Fibroblast of lung (primary cell): ENCODE data around the gene LYPD6B. TPM values are rescaled to one million over a fixed set of nuclear protein-coding genes. Genes with fewer than 3 reads are reported as not detected.

Experiments
- DNase-seq, 2 donors: peaks; one replicate each; pipeline versions ENCODE4 v3.0.0 to v3.0.0-alpha.2; 2010; ENCODE audit warnings: low read depth in 2 of 2
- H2AFZ ChIP-seq: 2 replicates; pipeline ENCODE4 v1.5.1; 2012; ENCODE audit warnings: low read length, control low read depth, inconsistent platforms
- H3K27ac ChIP-seq: 2 replicates; pipeline ENCODE4 v1.5.1; 2011; ENCODE audit warnings: low read length, control low read depth; ENCODE audit not compliant: insufficient read depth
- H3K27me3 ChIP-seq: 2 replicates; pipeline ENCODE4 v1.5.1; 2011; ENCODE audit warnings: mild to moderate bottlenecking, low read length; ENCODE audit not compliant: control insufficient read depth, insufficient read depth
- H3K36me3 ChIP-seq: 2 replicates; pipeline ENCODE4 v1.5.1; 2011; ENCODE audit warnings: low read length; ENCODE audit not compliant: control insufficient read depth, insufficient read depth
- H3K4me1 ChIP-seq: 2 replicates; pipeline ENCODE4 v1.5.1; 2011; ENCODE audit warnings: low read length; ENCODE audit not compliant: control insufficient read depth, insufficient read depth; ENCODE audit errors: extremely low read depth
- H3K4me2 ChIP-seq: 2 replicates; pipeline ENCODE4 v1.5.1; 2011; ENCODE audit warnings: low read length, control low read depth; ENCODE audit not compliant: insufficient read depth; ENCODE audit errors: extremely low read depth
- H3K4me3 ChIP-seq, 4 experiments: fragments of 200-600 bp in 1 of 4; sonication (generic) in 1 of 4; replicated peaks in 1 of 4; 2 replicates each; pipeline ENCODE4 v1.5.1; 2011 to 2016; ENCODE audit warnings: low read length in 4 of 4, low read depth in 3 of 4, mild to moderate bottlenecking in 3 of 4, control low read depth in 2 of 4, inconsistent platforms in 1 of 4, mixed read lengths in 1 of 4; ENCODE audit not compliant: insufficient read depth in 1 of 4; ENCODE audit errors: control extremely low read depth in 1 of 4
- H3K79me2 ChIP-seq: 2 replicates; pipeline ENCODE4 v1.5.1; 2012; ENCODE audit warnings: mild to moderate bottlenecking, low read length, inconsistent platforms; ENCODE audit not compliant: control insufficient read depth, insufficient read depth
- H3K9ac ChIP-seq: 2 replicates; pipeline ENCODE4 v1.5.1; 2011; ENCODE audit warnings: mild to moderate bottlenecking, low read length, control low read depth; ENCODE audit not compliant: insufficient read depth
- H3K9me3 ChIP-seq: 2 replicates; pipeline ENCODE4 v1.5.1; 2012; ENCODE audit warnings: low read depth, low read length; ENCODE audit not compliant: control insufficient read depth, insufficient read depth
- H4K20me1 ChIP-seq: 2 replicates; pipeline ENCODE4 v1.5.1; 2011; ENCODE audit warnings: low read length; ENCODE audit not compliant: control insufficient read depth, insufficient read depth; ENCODE audit errors: extremely low read depth
- EZH2 ChIP-seq: IDR thresholded peaks from 2 replicates; pipeline ENCODE4 v1.5.1; 2012; ENCODE audit warnings: low read length, control low read depth, mild to moderate bottlenecking; ENCODE audit errors: missing control alignments
- polyA plus RNA-seq, 2 donors: library from polyadenylated mRNA; depleted of rRNA in 1 of 2; stranded (reverse) in 1 of 2; unstranded in 1 of 2; fragments of >200 nt; gene quantifications; 2 replicates each; pipeline ENCODE4 v1.2.1, GENCODE V29; 2011 to 2012; ENCODE audit warnings: missing spikeins in 1 of 2
- total RNA-seq: library from RNA; depleted of rRNA; stranded (reverse); fragments of >200 nt; gene quantifications from 2 replicates; pipeline ENCODE4 v1.2.1, GENCODE V29; 2014
- TF ChIP-seq, protein P1 (sequence below), 2 donors: IDR thresholded peaks in 1 of 2; conservative IDR thresholded peaks in 1 of 2; 1 replicate in 1 of 2; 2 replicates in 1 of 2; pipeline ENCODE4 v1.5.1; 2011 to 2012; ENCODE audit warnings: low read length in 2 of 2, control low read depth in 1 of 2, inconsistent platforms in 1 of 2, low read depth in 1 of 2, mild to moderate bottlenecking in 1 of 2

LYPD6B gene
- total and polyA plus RNA-seq, 2 donors (not counting 1 experiment from before 2014, with no cell fraction given) = 0.11 TPM; not detected in 1

DNA sequence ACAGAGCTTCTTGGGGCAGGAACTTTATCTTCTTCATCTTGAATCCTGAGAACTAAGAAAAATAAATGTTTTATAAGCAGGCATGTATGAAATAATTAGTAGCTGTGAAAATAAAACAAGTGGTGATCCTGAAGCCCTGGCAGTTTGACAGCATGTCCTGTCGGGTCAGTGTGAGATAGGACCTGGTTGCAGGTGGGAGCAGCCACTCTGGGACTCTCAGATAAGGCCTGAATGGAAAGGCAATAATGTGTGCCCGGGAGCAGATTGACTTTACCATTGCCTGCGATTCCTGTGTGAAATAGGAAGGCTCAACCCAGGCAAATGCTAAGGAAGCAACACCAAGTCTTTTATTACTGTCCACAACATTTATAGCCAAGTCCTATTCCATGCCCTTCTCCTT lies 132.4 kb downstream of the LYPD6B start:
- H3K4me2 ChIP-seq = no peak overlapping the region
- H3K27me3 ChIP-seq = no peaks in the 10 kb centered on the region
- no peaks in the 10 kb centered on the region for H3K36me3 ChIP-seq
- no peaks in the 10 kb centered on the region for H3K9me3 ChIP-seq
- no peak overlapping the region for H3K9ac ChIP-seq
- H3K4me3 ChIP-seq = no peak overlapping the region
- H3K27ac ChIP-seq = no peak overlapping the region
- no peak for DNase-seq
- H3K4me1 ChIP-seq = no peaks in the 10 kb centered on the region
- no peaks in the 10 kb centered on the region for H4K20me1 ChIP-seq
- no peak overlapping the region for H2AFZ ChIP-seq
- H3K79me2 ChIP-seq = no peaks in the 10 kb centered on the region
- TF ChIP-seq, protein P1, sequence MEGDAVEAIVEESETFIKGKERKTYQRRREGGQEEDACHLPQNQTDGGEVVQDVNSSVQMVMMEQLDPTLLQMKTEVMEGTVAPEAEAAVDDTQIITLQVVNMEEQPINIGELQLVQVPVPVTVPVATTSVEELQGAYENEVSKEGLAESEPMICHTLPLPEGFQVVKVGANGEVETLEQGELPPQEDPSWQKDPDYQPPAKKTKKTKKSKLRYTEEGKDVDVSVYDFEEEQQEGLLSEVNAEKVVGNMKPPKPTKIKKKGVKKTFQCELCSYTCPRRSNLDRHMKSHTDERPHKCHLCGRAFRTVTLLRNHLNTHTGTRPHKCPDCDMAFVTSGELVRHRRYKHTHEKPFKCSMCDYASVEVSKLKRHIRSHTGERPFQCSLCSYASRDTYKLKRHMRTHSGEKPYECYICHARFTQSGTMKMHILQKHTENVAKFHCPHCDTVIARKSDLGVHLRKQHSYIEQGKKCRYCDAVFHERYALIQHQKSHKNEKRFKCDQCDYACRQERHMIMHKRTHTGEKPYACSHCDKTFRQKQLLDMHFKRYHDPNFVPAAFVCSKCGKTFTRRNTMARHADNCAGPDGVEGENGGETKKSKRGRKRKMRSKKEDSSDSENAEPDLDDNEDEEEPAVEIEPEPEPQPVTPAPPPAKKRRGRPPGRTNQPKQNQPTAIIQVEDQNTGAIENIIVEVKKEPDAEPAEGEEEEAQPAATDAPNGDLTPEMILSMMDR (conservative IDR thresholded peaks at IDR 0.05 in 1 of 2, IDR thresholded peaks at IDR 0.05 in 1 of 2; ENCODE audit: low read depth in 1 of 2, low read length in 2 of 2) = no peak
- TF ChIP-seq EZH2 = no peak

DNA sequence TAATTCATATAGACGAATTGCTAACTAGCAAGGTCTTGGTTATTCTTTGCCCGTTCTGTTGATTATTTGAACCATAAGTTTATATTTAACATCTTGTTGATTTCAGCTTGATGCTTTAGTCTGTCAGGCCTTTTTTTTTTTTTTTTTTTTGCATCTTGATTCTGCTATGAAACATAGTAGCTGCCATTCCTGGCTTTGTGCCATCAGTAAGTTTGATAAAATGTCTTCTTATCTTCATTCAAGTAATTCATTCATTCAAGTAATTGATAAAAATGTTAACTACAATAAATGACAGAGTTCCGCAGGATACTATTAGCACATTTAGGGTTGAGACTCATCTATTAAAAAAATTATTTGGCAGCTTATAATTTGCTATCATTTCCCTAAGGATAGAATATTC lies 134.7 kb downstream of the LYPD6B start:
- Histone ChIP-seq H3K9ac (no peak overlapping the region), H3K9me3 (no peaks in the 10 kb centered on the region), H3K4me2 (no peak overlapping the region), H4K20me1 (no peaks in the 10 kb centered on the region), H2AFZ (no peak overlapping the region), H3K27ac (no peak overlapping the region), H3K27me3 (no peaks in the 10 kb centered on the region), H3K36me3 (no peaks in the 10 kb centered on the region), H3K4me1 (no peaks in the 10 kb centered on the region), H3K4me3 (no peak overlapping the region), H3K79me2 (no peaks in the 10 kb centered on the region)
- no peak for DNase-seq
- no peak for TF ChIP-seq EZH2
- TF ChIP-seq, protein P1 (conservative IDR thresholded peaks at IDR 0.05 in 1 of 2, IDR thresholded peaks at IDR 0.05 in 1 of 2; ENCODE audit: low read depth in 1 of 2, low read length in 2 of 2) = no peak

DNA sequence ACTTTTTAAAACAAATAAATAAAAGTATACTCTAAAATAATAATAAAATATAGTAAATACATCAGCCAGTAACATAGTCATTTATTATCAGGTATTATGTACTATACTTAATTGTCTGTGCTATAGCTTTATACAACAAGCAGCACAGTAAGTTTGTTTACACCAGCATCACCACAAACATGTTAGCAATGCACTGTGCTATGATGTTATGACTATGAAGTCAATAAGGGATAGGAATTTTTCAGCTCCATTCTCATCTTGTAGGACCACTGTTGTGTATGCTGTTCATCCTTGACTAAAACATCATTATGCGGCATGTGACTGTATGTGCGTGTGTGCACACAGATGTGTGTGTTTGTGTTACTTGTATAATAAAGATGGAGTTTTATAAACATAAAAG lies 137.5 kb downstream of the LYPD6B start:
- Histone ChIP-seq H3K27ac (no peak overlapping the region), H3K36me3 (no peaks in the 10 kb centered on the region), H4K20me1 (no peaks in the 10 kb centered on the region), H3K79me2 (no peaks in the 10 kb centered on the region), H3K27me3 (no peaks in the 10 kb centered on the region), H3K4me3 (no peak overlapping the region), H3K9me3 (no peaks in the 10 kb centered on the region), H3K4me1 (no peaks in the 10 kb centered on the region), H2AFZ (no peak overlapping the region), H3K4me2 (no peak overlapping the region), H3K9ac (no peak overlapping the region)
- DNase-seq = no peak
- TF ChIP-seq EZH2 = no peak
- TF ChIP-seq, protein P1 (conservative IDR thresholded peaks at IDR 0.05 in 1 of 2, IDR thresholded peaks at IDR 0.05 in 1 of 2; ENCODE audit: low read depth in 1 of 2, low read length in 2 of 2) = no peak
